ENCODE measurements around the gene MAP3K13.

- TF ChIP-seq CTCF (IDR thresholded peaks at IDR 0.05; ENCODE audit: low read length) = no peak
- no peak for TF ChIP-seq EZH2 (IDR thresholded peaks at IDR 0.05; ENCODE audit: borderline replicate concordance, low read length)
These were observed 154.6 kb downstream of the MAP3K13 start for GRCh38 chr3:185517387-185518130.
